SK-N-SH (cell line): ENCODE data around the gene NREP. TPM values are rescaled to one million over a fixed set of nuclear protein-coding genes. Genes with fewer than 3 reads are reported as not detected.

Experiments used
- CTCF ChIA-PET: fragments of 300-600, 350-600 bp; formaldehyde crosslinking; extraction: SDS; loops from one replicate; lab custom pipeline; 2021; lab: Yijun Ruan, JAX
- POLR2A ChIA-PET: fragments of 350-600 bp; sonication (Branson Sonifier 250); formaldehyde crosslinking; extraction: SDS; loops from one replicate; lab custom pipeline; 2020; ENCODE audit warnings: antibody characterized with exemption, inconsistent platforms; lab: Yijun Ruan, JAX
- DNase-seq: peaks from one replicate; pipeline ENCODE4 v3.0.0; 2012
- H2AFZ ChIP-seq: fragments of 200-600 bp; sonication (generic); 2 replicates; pipeline ENCODE4 v1.8.1; 2016; ENCODE audit warnings: antibody characterized with exemption, mild to moderate bottlenecking, low read depth
- H3F3A ChIP-seq: fragments of 200-600 bp; sonication (generic); replicated peaks from 2 replicates; pipeline ENCODE3; 2016; ENCODE audit warnings: antibody characterized with exemption, mild to moderate bottlenecking; ENCODE audit not compliant: insufficient read depth
- H3K27ac ChIP-seq, 2 experiments: fragments of 200-500 bp in 1 of 2; fragments of 200-600 bp in 1 of 2; sonication (Bioruptor generic) in 1 of 2; sonication (generic), shearing (Covaris generic) in 1 of 2; 2 replicates each; pipeline versions ENCODE4 v1.5.1 to v1.6.1; 2014 to 2016; ENCODE audit warnings: low read depth in 2 of 2, inconsistent platforms in 1 of 2, low read length in 1 of 2, mild to moderate bottlenecking in 1 of 2, mixed read lengths in 1 of 2
- H3K27me3 ChIP-seq: fragments of 200-600 bp; sonication (generic), shearing (Covaris generic); 2 replicates; pipeline ENCODE4 v1.6.1; 2016; ENCODE audit warnings: mixed run types; ENCODE audit not compliant: insufficient read depth
- H3K36me3 ChIP-seq, 2 experiments: fragments of 200-500 bp in 1 of 2; fragments of 200-600 bp in 1 of 2; sonication (Bioruptor generic) in 1 of 2; sonication (generic) in 1 of 2; replicated peaks in 1 of 2; 2 replicates each; pipeline versions ENCODE3 to v1.5.1; 2014 to 2016; ENCODE audit warnings: low read length in 1 of 2, mild to moderate bottlenecking in 1 of 2; ENCODE audit not compliant: insufficient read depth in 2 of 2, control insufficient read depth in 1 of 2
- H3K4me1 ChIP-seq, 2 experiments: fragments of 200-500 bp in 1 of 2; fragments of 200-600 bp in 1 of 2; sonication (Bioruptor generic) in 1 of 2; sonication (generic), shearing (Covaris generic) in 1 of 2; 2 replicates each; pipeline versions ENCODE4 v1.5.1 to v1.6.1; 2014 to 2016; ENCODE audit warnings: low read depth in 1 of 2, low read length in 1 of 2, mixed run types in 1 of 2; ENCODE audit not compliant: insufficient read depth in 2 of 2, control insufficient read depth in 1 of 2
- H3K4me2 ChIP-seq: fragments of 200-600 bp; sonication (generic), shearing (Covaris generic); 2 replicates; pipeline ENCODE4 v1.6.1; 2017; ENCODE audit warnings: mixed run types
- H3K4me3 ChIP-seq, 2 experiments: fragments of 200-500 bp in 1 of 2; fragments of 200-600 bp in 1 of 2; sonication (Bioruptor generic) in 1 of 2; sonication (generic), shearing (Covaris generic) in 1 of 2; 2 replicates each; pipeline versions ENCODE4 v1.5.1 to v1.8.1; 2014 to 2016; ENCODE audit warnings: low read depth in 2 of 2, inconsistent platforms in 1 of 2, low read length in 1 of 2, mild to moderate bottlenecking in 1 of 2, mixed read lengths in 1 of 2, moderate library complexity in 1 of 2
- H3K79me2 ChIP-seq: fragments of 200-600 bp; sonication (generic); 2 replicates; pipeline ENCODE4 v1.8.1; 2017; ENCODE audit warnings: mild to moderate bottlenecking; ENCODE audit not compliant: insufficient read depth
- H3K9ac ChIP-seq: fragments of 200-600 bp; sonication (generic); 2 replicates; pipeline ENCODE4 v1.6.1; 2017; ENCODE audit warnings: mixed run types
- H3K9me2 ChIP-seq: fragments of 200-600 bp; sonication (generic); 2 replicates; pipeline ENCODE4 v1.6.1; 2017; ENCODE audit warnings: mixed run types
- H3K9me3 ChIP-seq: fragments of 200-600 bp; sonication (generic); 2 replicates; pipeline ENCODE4 v1.6.1; 2017; ENCODE audit warnings: mixed run types, mild to moderate bottlenecking, moderate library complexity
- H4K20me1 ChIP-seq: fragments of 200-600 bp; sonication (generic); 2 replicates; pipeline ENCODE4 v1.6.1; 2017; ENCODE audit warnings: mild to moderate bottlenecking, mixed run types; ENCODE audit not compliant: insufficient read depth
- ELF1 ChIP-seq: IDR thresholded peaks from 2 replicates; pipeline ENCODE4 v1.4.0; 2012
- FOSL2 ChIP-seq: IDR thresholded peaks from 2 replicates; pipeline ENCODE4 v1.4.0; 2012; ENCODE audit warnings: low read depth, mild to moderate bottlenecking, moderate library complexity, borderline replicate concordance
- FOXJ3 ChIP-seq: sonication (generic); formaldehyde crosslinking; IDR thresholded peaks from 2 replicates; pipeline ENCODE4 v1.5.1; 2020; ENCODE audit warnings: mild to moderate bottlenecking, missing genetic modification reagents
- FOXM1 ChIP-seq: IDR thresholded peaks from 2 replicates; pipeline ENCODE4 v1.4.0; 2012; ENCODE audit warnings: low read depth, mild to moderate bottlenecking
- GABPA ChIP-seq: IDR thresholded peaks from 2 replicates; pipeline ENCODE4 v1.4.0; 2012; ENCODE audit warnings: low read depth, mild to moderate bottlenecking
- GATA2 ChIP-seq: sonication (generic); formaldehyde crosslinking; IDR thresholded peaks from 2 replicates; pipeline ENCODE4 v1.5.0; 2020; ENCODE audit warnings: mild to moderate bottlenecking, missing genetic modification reagents
- JUND ChIP-seq: IDR thresholded peaks from 2 replicates; pipeline ENCODE4 v1.4.0; 2012
- MXI1 ChIP-seq: IDR thresholded peaks from 2 replicates; pipeline ENCODE4 v1.6.1; 2012; ENCODE audit warnings: mild to moderate bottlenecking, low read depth, low read length, improper control_type of control experiment
- NFIC ChIP-seq: IDR thresholded peaks from 2 replicates; pipeline ENCODE4 v1.4.0; 2012; ENCODE audit warnings: borderline replicate concordance
- NRF1 ChIP-seq: IDR thresholded peaks from 2 replicates; pipeline ENCODE4 v1.6.1; 2012; ENCODE audit warnings: low read depth, mild to moderate bottlenecking, low read length
- POLR2AphosphoS5 ChIP-seq: IDR thresholded peaks from 2 replicates; pipeline ENCODE4 v1.6.1; 2012; ENCODE audit warnings: low read depth, low read length
- RAD21 ChIP-seq: IDR thresholded peaks from 2 replicates; pipeline ENCODE4 v1.6.1; 2012; ENCODE audit warnings: mild to moderate bottlenecking, low read length
- RCOR1 ChIP-seq: fragments of 150-350 bp; IDR thresholded peaks from 2 replicates; pipeline ENCODE4 v1.6.1; 2017; ENCODE audit warnings: antibody characterized with exemption, low read length
- RFX5 ChIP-seq: IDR thresholded peaks from 2 replicates; pipeline ENCODE4 v1.6.1; 2012; ENCODE audit warnings: mild to moderate bottlenecking, improper control_type of control experiment, low read length
- RXRA ChIP-seq: IDR thresholded peaks from 2 replicates; pipeline ENCODE4 v1.4.0; 2012; ENCODE audit warnings: low read depth, mild to moderate bottlenecking, borderline replicate concordance
- SIN3A ChIP-seq: IDR thresholded peaks from 2 replicates; pipeline ENCODE4 v1.6.1; 2012; ENCODE audit warnings: low read depth, mild to moderate bottlenecking, low read length, moderate library complexity, borderline replicate concordance
- TAF1 ChIP-seq: IDR thresholded peaks from 2 replicates; pipeline ENCODE4 v1.6.1; 2012; ENCODE audit warnings: low read depth, mild to moderate bottlenecking, low read length, moderate library complexity, borderline replicate concordance
- YY1 ChIP-seq: IDR thresholded peaks from 2 replicates; pipeline ENCODE4 v1.4.0; 2012; ENCODE audit warnings: low read depth, mild to moderate bottlenecking
- WGBS: methylation state at CpG from one replicate; pipeline ENCODE4 v1.1.6; 2017; ENCODE audit warnings: low lambda C conversion rate; 5-methylcytosine and 5-hydroxymethylcytosine counted together
- polyA plus RNA-seq, 3 experiments: library from polyadenylated mRNA; depleted of rRNA; stranded (reverse); fragments of >200 nt; gene quantifications; 2 replicates each; pipeline ENCODE4 v1.2.3, GENCODE V29; 2012
- TF ChIP-seq, protein P1 (sequence below): IDR thresholded peaks from 2 replicates; pipeline ENCODE4 v1.6.1; 2012; ENCODE audit warnings: mild to moderate bottlenecking, low read depth, low read length, moderate library complexity
- TF ChIP-seq, protein P2 (sequence below): IDR thresholded peaks from 2 replicates; pipeline ENCODE4; 2012
- TF ChIP-seq, protein P3 (sequence below): fragments of 150-350 bp; IDR thresholded peaks from 2 replicates; pipeline ENCODE4 v1.6.1; 2017; ENCODE audit warnings: antibody characterized with exemption, low read length, low read depth, borderline replicate concordance
- TF ChIP-seq, protein P4 (sequence below): IDR thresholded peaks from 2 replicates; pipeline ENCODE4 v1.4.0; 2012; ENCODE audit warnings: low read depth
- TF ChIP-seq, protein P5 (sequence below): fragments of 150-350 bp; IDR thresholded peaks from 2 replicates; pipeline ENCODE4 v1.6.1; 2016; ENCODE audit warnings: mild to moderate bottlenecking, low read depth, low read length

NREP gene
- polyA plus RNA-seq, 1 of the 3 experiments (the other 2 are of a cell fraction), result 94.4 TPM

DNA sequence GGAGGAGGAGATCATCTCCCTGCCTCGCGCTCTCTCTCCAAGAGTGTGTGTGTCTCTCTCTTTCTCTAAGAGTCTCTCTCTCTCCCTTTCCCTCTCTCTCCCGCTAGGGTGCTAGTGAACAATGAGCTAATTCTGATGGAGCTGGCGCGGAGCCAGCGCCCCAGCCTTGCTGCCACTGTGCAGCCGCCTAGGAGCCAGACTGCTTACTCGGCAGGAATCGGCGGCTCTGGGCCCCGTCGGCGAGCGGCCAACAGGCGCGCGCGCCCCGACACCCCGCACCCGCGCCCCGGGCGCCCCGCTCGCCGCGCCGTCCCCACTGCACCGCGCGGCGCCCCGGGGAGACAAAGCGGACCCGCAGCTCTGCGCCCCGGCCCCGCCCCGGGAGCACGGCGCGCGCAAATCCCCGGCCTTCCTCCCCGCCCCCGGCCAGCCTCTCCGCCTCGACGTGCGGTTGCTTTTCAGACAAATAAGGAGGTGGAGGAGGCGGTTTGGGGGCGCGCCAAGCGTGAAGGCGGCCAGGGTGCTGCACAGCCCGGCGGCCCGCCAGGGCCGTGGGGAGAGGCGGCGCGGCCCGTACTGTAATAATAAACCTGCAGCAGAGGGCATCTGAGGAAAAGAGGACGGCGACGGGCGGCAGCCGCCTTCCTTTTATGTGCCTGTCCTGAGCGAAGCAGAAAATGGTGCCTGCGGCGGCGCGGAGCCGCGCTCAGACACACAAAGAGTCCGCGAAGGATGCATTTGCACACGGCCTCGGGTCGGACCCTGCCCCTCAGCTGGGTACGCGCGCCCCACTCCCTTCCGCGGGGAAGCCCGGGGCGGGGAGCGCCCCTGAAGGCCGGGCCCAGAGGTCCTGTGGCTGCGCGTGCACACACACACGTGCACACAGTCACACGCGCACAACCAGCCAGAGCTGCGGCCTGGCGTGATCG is 625 bp upstream of the NREP start:
- peak; percentile 91 for DNase-seq
- Histone ChIP-seq H3F3A (peaks cover 18% of the 10 kb centered on the region), H3K9ac (peak overlapping the region; percentile 98), H3K9me3 (no peaks in the 10 kb centered on the region), H3K27ac (peak overlapping the region; percentile 98 to 99), H3K9me2 (no peaks in the 10 kb centered on the region), H3K27me3 (no peaks in the 10 kb centered on the region), H2AFZ (peak overlapping the region; percentile 88), H3K79me2 (peaks cover 41% of the 10 kb centered on the region), H3K36me3 (peaks cover 24 to 26% of the 10 kb centered on the region in 2 experiments), H3K4me3 (peak overlapping the region; percentile 87 to 92), H3K4me1 (peaks cover 10 to 13% of the 10 kb centered on the region in 2 experiments; a peak in 3 of 4 replicates), H4K20me1 (no peaks in the 10 kb centered on the region; the same call in 1 of the 2 replicates), H3K4me2 (peak overlapping the region; percentile 89)
- ChIA-PET POLR2A (interaction anchor here (0.7 to 1.8 kb wide), 13 partner anchors 9 to 404 kb away, joined by 3 to 7 read pairs (median 4); no protein-coding TSS in a partner anchor), CTCF (interaction anchor here (0.6 to 3.0 kb wide), 14 partner anchors 10 to 600 kb away, joined by 3 to 16 read pairs (median 4); no protein-coding TSS in a partner anchor)
- WGBS, result 3% methylated on average over 14 of the region's 98 CpGs
- TF ChIP-seq FOXJ3 (CRISPR knock-in tag), result peak; percentile 16; the same call in 1 of the 2 replicates
- peak; percentile 34 for TF ChIP-seq RAD21
- no peak for TF ChIP-seq GABPA
- TF ChIP-seq JUND, result peak; percentile 17; the same call in 1 of the 2 replicates
- peak; percentile 58 for TF ChIP-seq TAF1
- peak; percentile 44; the same call in 1 of the 2 replicates for TF ChIP-seq NRF1
- TF ChIP-seq, protein P1, sequence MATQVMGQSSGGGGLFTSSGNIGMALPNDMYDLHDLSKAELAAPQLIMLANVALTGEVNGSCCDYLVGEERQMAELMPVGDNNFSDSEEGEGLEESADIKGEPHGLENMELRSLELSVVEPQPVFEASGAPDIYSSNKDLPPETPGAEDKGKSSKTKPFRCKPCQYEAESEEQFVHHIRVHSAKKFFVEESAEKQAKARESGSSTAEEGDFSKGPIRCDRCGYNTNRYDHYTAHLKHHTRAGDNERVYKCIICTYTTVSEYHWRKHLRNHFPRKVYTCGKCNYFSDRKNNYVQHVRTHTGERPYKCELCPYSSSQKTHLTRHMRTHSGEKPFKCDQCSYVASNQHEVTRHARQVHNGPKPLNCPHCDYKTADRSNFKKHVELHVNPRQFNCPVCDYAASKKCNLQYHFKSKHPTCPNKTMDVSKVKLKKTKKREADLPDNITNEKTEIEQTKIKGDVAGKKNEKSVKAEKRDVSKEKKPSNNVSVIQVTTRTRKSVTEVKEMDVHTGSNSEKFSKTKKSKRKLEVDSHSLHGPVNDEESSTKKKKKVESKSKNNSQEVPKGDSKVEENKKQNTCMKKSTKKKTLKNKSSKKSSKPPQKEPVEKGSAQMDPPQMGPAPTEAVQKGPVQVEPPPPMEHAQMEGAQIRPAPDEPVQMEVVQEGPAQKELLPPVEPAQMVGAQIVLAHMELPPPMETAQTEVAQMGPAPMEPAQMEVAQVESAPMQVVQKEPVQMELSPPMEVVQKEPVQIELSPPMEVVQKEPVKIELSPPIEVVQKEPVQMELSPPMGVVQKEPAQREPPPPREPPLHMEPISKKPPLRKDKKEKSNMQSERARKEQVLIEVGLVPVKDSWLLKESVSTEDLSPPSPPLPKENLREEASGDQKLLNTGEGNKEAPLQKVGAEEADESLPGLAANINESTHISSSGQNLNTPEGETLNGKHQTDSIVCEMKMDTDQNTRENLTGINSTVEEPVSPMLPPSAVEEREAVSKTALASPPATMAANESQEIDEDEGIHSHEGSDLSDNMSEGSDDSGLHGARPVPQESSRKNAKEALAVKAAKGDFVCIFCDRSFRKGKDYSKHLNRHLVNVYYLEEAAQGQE, result peak; percentile 55; the same call in 1 of the 2 replicates
- TF ChIP-seq FOSL2, result peak; percentile 18; the same call in 1 of the 2 replicates
- peak; percentile 85 for TF ChIP-seq POLR2AphosphoS5
- peak; percentile 63; the same call in 1 of the 2 replicates for TF ChIP-seq YY1
- TF ChIP-seq, protein P2, sequence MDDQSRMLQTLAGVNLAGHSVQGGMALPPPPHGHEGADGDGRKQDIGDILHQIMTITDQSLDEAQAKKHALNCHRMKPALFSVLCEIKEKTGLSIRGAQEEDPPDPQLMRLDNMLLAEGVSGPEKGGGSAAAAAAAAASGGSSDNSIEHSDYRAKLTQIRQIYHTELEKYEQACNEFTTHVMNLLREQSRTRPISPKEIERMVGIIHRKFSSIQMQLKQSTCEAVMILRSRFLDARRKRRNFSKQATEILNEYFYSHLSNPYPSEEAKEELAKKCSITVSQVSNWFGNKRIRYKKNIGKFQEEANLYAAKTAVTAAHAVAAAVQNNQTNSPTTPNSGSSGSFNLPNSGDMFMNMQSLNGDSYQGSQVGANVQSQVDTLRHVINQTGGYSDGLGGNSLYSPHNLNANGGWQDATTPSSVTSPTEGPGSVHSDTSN, result peak; percentile 23; the same call in 1 of the 2 replicates
- TF ChIP-seq, protein P3, sequence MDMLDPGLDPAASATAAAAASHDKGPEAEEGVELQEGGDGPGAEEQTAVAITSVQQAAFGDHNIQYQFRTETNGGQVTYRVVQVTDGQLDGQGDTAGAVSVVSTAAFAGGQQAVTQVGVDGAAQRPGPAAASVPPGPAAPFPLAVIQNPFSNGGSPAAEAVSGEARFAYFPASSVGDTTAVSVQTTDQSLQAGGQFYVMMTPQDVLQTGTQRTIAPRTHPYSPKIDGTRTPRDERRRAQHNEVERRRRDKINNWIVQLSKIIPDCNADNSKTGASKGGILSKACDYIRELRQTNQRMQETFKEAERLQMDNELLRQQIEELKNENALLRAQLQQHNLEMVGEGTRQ, result no peak
- TF ChIP-seq RXRA, result no peak; the same call in 1 of the 2 replicates
- peak; percentile 95 for TF ChIP-seq NFIC
- TF ChIP-seq, protein P4, sequence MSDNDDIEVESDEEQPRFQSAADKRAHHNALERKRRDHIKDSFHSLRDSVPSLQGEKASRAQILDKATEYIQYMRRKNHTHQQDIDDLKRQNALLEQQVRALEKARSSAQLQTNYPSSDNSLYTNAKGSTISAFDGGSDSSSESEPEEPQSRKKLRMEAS, result no peak; the same call in none of the 2 replicates
- TF ChIP-seq GATA2 (CRISPR knock-in tag), result no peak
- TF ChIP-seq FOXM1, result no peak
- TF ChIP-seq, protein P5, sequence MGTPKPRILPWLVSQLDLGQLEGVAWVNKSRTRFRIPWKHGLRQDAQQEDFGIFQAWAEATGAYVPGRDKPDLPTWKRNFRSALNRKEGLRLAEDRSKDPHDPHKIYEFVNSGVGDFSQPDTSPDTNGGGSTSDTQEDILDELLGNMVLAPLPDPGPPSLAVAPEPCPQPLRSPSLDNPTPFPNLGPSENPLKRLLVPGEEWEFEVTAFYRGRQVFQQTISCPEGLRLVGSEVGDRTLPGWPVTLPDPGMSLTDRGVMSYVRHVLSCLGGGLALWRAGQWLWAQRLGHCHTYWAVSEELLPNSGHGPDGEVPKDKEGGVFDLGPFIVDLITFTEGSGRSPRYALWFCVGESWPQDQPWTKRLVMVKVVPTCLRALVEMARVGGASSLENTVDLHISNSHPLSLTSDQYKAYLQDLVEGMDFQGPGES, result no peak
- no peak for TF ChIP-seq RCOR1
- peak; percentile 77; the same call in 1 of the 2 replicates for TF ChIP-seq SIN3A
- no peak for TF ChIP-seq RFX5
- TF ChIP-seq ELF1, result no peak
- peak; percentile 72 for TF ChIP-seq MXI1
